Effector memory CD4-positive, alpha-beta T cell (primary cell): Measurements from ENCODE around the gene RTL10.
"Not testable (repeated sequence)": the region's sequence is repeated elsewhere in the genome, so short reads cannot be mapped to it uniquely, and the experiment has no call there.

ENCODE experiments used
- DNase-seq, 3 donors: peaks; one replicate each; pipeline ENCODE4 v3.0.0-alpha.2; 2020
- H3K27ac ChIP-seq: 2 replicates; pipeline ENCODE4 v1.7.0; 2013; ENCODE audit warnings: mild to moderate bottlenecking, low read length, moderate library complexity; ENCODE audit not compliant: insufficient read depth, poor library complexity, severe bottlenecking
- H3K27me3 ChIP-seq: replicated peaks from 2 replicates; pipeline ENCODE4 v1.7.0; 2013; ENCODE audit warnings: mild to moderate bottlenecking, low read length; ENCODE audit not compliant: insufficient read depth, control insufficient read depth, poor library complexity, severe bottlenecking
- H3K36me3 ChIP-seq: 2 replicates; pipeline ENCODE4 v1.7.0; 2013; ENCODE audit warnings: mild to moderate bottlenecking, low read length, moderate library complexity; ENCODE audit not compliant: control insufficient read depth, insufficient read depth
- H3K4me1 ChIP-seq: 2 replicates; pipeline ENCODE4 v1.7.0; 2013; ENCODE audit warnings: low read length, mild to moderate bottlenecking; ENCODE audit not compliant: control insufficient read depth, insufficient read depth, poor library complexity, severe bottlenecking
- H3K4me3 ChIP-seq: 2 replicates; pipeline ENCODE4 v1.7.0; 2013; ENCODE audit warnings: low read length, low read depth, mild to moderate bottlenecking; ENCODE audit not compliant: insufficient read depth, poor library complexity, severe bottlenecking
- H3K9me3 ChIP-seq: 2 replicates; pipeline ENCODE4 v1.7.0; 2013; ENCODE audit warnings: mild to moderate bottlenecking, low read length, moderate library complexity; ENCODE audit not compliant: control insufficient read depth

RTL10 gene

GRCh38 chr22:19833327-19833726, 21.3 kb downstream of the RTL10 start:
- H3K36me3 ChIP-seq, H3K9me3 ChIP-seq, H3K27me3 ChIP-seq, H3K4me3 ChIP-seq, H3K27ac ChIP-seq, H3K4me1 ChIP-seq, DNase-seq: not testable (repeated sequence)

GRCh38 chr22:19832476-19833108, 22.1 kb downstream of the RTL10 start:
- DNase-seq: no peak
- Histone ChIP-seq H3K27me3 (no peaks in the 10 kb centered on the region), H3K36me3 (no peaks in the 10 kb centered on the region), H3K27ac (no peak overlapping the region), H3K4me3 (no peak overlapping the region), H3K9me3 (no peaks in the 10 kb centered on the region), H3K4me1 (no peaks in the 10 kb centered on the region)

- not testable (repeated sequence) for H3K9me3 ChIP-seq, DNase-seq, H3K27ac ChIP-seq, H3K27me3 ChIP-seq, H3K4me3 ChIP-seq, H3K36me3 ChIP-seq, H3K4me1 ChIP-seq
Measured at GRCh38 chr22:19831979-19832378, 22.7 kb downstream of the RTL10 start.

- no peaks in the 10 kb centered on the region for H3K36me3 ChIP-seq
- no peaks in the 10 kb centered on the region for H3K4me1 ChIP-seq
- no peaks in the 10 kb centered on the region for H3K27me3 ChIP-seq
- H3K4me3 ChIP-seq: no peak overlapping the region
- DNase-seq: no peak
- H3K27ac ChIP-seq: no peak overlapping the region
- no peaks in the 10 kb centered on the region for H3K9me3 ChIP-seq
Measured at GRCh38 chr22:19831016-19831415, 23.7 kb downstream of the RTL10 start.

GRCh38 chr22:19828035-19828401, 26.7 kb downstream of the RTL10 start:
- H3K4me1 ChIP-seq: no peaks in the 10 kb centered on the region
- H3K27me3 ChIP-seq: no peaks in the 10 kb centered on the region
- H3K4me3 ChIP-seq: no peak overlapping the region
- no peaks in the 10 kb centered on the region for H3K36me3 ChIP-seq
- DNase-seq: no peak
- no peak overlapping the region for H3K27ac ChIP-seq
- H3K9me3 ChIP-seq: no peaks in the 10 kb centered on the region

- DNase-seq: no peak
- Histone ChIP-seq H3K4me1 (no peaks in the 10 kb centered on the region), H3K4me3 (no peak overlapping the region), H3K27me3 (no peaks in the 10 kb centered on the region), H3K36me3 (no peaks in the 10 kb centered on the region), H3K9me3 (no peaks in the 10 kb centered on the region), H3K27ac (no peak overlapping the region)
Measured at GRCh38 chr22:19827341-19828034, 27.2 kb downstream of the RTL10 start.

- Histone ChIP-seq H3K4me1 (no peaks in the 10 kb centered on the region), H3K9me3 (no peaks in the 10 kb centered on the region), H3K27me3 (no peaks in the 10 kb centered on the region), H3K4me3 (no peak overlapping the region), H3K36me3 (no peaks in the 10 kb centered on the region), H3K27ac (no peak overlapping the region)
- DNase-seq: no peak
Measured at GRCh38 chr22:19826619-19826950, 28.1 kb downstream of the RTL10 start.

- no peak for DNase-seq
- Histone ChIP-seq H3K27me3 (no peaks in the 10 kb centered on the region), H3K36me3 (no peaks in the 10 kb centered on the region), H3K9me3 (no peaks in the 10 kb centered on the region), H3K4me3 (no peak overlapping the region), H3K27ac (no peak overlapping the region), H3K4me1 (no peaks in the 10 kb centered on the region)
Measured at GRCh38 chr22:19825904-19826618, 28.6 kb downstream of the RTL10 start.

GRCh38 chr22:19824926-19825339, 29.7 kb downstream of the RTL10 start:
- Histone ChIP-seq H3K36me3 (no peaks in the 10 kb centered on the region), H3K9me3 (no peaks in the 10 kb centered on the region), H3K4me3 (no peak overlapping the region), H3K27ac (no peak overlapping the region), H3K27me3 (no peaks in the 10 kb centered on the region), H3K4me1 (no peaks in the 10 kb centered on the region)
- no peak for DNase-seq

GRCh38 chr22:19824212-19824925, 30.3 kb downstream of the RTL10 start:
- DNase-seq: no peak
- no peaks in the 10 kb centered on the region for H3K9me3 ChIP-seq
- no peak overlapping the region for H3K4me3 ChIP-seq
- no peak overlapping the region for H3K27ac ChIP-seq
- no peaks in the 10 kb centered on the region for H3K36me3 ChIP-seq
- no peaks in the 10 kb centered on the region for H3K4me1 ChIP-seq
- H3K27me3 ChIP-seq: no peaks in the 10 kb centered on the region
